Stimulated activated CD4-positive, alpha-beta T cell treated with anti-CD3 and anti-CD28 coated beads, Interleukin-12 subunit alpha, Interleukin-12 subunit beta, amount 100 ng/mL, for 48 hours (primary cell): ENCODE data around the gene MYCN.
"Not testable (repeated sequence)": the region's sequence is repeated elsewhere in the genome, so short reads cannot be mapped to it uniquely, and the experiment has no call there.

Source experiments
- DNase-seq, 3 donors: peaks; one replicate each; pipeline ENCODE4 v3.0.0-alpha.2; 2020; ENCODE audit warnings: low read depth in 2 of 3, low spot score in 1 of 3

MYCN gene

DNA sequence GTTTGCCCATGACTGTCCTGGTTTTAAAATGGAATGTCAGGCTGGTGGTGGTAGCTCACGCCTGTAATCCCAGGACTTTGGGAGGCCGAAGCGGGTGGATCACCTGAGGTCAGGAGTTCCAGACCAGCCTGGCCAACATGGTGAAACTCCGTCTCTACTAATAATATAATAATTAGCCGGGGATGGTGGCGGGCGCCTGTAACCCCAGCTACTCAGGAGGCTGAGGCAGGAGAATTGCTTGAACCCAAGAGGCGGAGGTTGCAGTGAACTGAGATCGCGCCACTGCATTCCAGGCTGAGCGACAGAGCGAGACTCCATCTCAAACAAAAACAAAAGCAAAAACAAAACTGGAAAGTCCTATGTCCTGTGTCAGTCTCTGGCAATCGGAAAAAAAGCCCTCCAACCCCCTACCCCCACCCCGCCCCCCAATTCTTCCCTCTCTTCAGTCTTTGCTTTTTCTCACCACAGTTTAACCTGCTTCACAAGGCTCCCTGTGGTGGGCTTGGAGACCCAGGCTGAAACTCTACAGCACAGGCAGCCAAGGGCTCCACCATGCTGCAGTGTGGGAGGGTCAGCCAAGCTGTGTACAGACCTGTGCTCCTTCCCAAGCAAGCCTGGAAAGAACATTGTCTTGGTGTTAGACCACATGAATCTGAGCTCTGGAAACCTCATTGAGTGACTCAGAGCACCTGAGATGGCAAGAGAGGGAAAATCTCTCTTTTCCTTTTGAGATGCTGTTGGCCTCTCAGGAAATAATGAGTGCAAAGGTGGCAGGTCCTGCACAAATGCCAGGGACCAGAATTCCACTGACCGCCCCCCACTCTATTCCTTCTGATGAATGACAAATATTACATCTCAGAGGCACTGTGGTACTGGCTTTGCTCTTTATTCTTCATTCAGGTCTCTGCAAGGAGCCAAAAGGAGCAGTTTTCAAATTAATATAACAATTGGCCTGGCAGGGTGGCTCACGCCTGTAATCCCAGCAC lies 16.7 kb downstream of the MYCN start:
- no peak for DNase-seq

DNA sequence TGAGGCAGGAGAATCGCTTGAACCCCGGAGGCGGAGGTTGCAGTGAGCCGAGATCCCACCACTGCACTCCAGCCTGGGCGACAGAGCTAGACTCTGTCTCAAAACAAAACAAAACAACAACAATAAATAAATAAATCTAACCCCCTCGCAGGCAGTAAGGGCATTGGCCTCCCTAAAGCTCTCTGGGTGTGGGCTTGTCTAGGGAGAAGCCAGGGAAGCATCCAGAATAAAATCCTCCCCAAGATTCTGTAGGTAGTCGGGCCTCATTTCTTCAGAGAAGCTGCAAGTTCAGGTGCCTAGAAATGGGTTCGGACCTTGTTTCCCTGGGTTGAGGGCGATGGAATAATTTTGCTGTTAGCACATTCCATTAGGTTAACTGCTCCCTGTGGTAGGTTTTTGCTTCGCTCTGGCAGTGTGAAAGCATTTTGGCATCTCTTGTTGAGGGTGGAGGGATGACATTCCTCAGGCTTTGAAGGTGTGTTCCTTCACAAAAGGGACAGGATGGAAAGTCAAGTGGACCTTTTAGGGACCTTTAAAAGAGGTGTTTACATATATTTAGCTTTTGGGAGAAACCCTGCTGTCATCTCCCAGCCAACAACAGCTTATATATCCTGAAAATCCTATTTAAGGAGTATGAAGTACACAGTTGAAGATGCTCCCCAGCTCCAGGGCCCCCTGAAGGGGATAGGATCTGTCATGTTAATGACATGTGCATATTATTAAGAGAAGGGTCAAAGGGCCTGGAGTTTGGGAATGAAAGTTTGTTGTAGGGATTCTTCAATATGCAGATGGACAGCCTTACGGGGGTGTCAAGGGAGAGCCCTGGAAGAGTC lies 17.7 kb downstream of the MYCN start:
- DNase-seq: no peak

DNA sequence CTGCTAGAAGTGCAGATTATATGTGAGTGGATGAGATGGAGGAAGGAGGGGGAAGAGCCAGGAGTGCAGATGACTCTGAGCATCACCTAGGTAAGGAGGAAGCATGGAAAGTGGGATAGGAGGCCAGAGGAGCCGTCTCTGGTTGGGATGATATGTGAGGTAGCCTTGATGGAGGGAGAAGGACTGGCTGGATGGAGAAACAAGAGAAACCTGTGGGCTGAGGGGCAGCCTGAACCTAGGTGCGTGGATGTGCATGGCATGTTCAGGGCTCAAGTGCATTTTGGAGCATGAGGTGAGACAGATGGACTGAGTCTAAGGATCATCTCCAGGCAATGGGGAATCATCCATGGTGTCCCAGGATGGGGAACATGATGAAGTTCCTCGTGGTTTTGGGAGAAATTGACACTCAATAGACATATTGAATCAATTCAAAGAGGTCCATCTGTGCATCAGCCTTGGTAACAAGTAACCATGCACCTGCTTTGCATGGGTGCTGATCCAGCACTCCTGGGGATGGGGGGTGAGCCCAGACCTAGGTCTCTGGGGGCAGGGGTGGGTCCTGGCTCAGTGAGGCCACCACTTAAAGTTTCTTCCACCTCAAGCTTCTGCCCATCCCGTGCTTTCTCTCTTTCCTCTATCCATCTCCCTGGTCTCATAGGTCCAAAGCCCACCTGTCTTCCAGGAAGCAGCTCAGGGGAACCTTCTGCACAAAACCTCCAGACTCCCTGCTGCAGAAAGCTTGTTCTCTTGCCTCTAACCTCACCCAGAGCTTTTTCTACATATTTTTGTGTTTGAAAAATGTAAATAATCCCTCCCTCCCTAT lies 19.2 kb downstream of the MYCN start:
- no peak for DNase-seq

DNA sequence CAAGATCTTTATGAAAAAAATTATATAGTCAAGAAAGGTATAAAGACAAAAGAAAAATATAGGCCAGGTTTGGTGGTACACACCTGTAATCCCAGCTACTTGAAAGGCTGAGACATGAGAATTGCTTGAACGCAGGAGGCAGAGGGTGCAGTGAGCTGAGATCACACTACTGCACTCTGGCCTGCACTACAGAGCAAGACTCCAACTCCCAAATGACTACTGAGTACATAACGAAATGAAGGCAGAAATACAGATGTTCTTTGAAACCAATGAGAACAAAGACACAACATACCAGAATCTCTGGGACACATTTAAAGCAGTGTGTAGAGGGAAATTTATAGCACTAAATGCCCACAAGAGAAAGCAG lies 19.8 kb downstream of the MYCN start:
- not testable (repeated sequence) for DNase-seq

DNA sequence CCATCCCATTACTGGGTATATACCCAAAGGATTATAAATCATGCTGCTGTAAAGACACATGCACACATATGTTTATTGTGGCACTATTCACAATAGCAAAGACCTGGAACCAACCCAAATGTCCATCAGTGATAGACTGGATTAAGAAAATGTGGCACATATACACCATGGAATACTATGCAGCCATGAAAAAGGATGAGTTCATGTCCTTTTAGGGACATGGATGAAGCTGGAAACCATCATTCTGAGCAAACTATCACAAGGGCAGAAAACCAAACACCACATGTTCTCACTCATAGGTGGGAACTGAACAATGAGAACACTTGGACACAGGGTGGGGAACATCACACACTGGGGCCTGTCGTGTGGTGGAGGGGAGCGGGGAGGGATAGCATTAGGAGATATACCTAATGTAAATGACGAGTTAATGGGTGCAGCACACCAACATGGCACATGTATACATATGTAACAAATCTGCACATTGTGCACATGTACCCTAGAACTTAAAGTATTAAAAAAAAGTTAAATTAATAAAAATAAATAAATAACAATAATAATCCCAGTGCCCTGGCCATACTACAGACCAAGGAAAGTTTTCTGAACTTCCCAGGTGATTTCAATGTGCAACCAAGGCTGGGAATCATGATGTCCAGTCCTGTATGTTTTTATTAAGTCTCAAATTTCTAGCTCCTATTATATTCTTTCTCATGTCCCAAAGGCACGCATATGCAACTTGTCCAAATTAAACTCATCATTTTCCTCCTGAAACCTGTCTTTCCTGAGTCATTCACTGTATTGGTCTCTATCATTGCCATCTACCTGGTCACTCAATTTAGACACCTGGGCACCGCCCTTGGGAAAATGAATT lies 23.0 kb downstream of the MYCN start:
- not testable (repeated sequence) for DNase-seq

DNA sequence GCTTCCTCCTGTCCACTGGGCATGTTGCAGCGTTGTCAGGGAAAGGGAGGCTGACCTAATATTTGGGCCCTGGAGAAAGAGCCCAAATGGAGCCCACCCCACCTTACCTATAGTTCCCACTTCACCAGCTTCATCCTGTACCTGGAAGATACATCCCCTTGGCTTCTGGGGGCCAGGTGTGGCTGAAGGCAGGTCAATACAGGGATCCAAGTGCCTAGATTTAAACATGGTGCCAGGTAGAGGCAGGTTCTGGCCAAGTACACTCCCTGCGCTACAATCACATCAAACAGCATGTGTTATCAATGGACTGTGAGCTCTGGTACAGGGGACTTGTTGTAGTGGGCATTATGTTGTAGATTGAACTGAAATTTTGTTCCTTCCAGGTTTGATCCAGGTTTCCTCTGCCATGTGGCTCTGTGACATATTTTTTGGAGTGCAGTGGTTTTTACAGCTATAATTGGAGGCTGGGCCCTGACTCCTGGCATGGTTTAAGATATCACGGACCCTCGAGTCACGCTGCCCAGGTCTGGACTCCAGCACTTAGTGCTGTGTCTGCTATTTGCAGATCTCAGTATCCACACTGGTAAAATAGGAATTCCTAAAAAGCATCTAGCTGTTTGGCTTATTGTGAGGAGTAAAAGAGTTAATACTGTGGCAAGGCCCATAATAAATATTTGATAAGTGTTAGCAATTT lies 23.8 kb downstream of the MYCN start:
- DNase-seq: no peak

DNA sequence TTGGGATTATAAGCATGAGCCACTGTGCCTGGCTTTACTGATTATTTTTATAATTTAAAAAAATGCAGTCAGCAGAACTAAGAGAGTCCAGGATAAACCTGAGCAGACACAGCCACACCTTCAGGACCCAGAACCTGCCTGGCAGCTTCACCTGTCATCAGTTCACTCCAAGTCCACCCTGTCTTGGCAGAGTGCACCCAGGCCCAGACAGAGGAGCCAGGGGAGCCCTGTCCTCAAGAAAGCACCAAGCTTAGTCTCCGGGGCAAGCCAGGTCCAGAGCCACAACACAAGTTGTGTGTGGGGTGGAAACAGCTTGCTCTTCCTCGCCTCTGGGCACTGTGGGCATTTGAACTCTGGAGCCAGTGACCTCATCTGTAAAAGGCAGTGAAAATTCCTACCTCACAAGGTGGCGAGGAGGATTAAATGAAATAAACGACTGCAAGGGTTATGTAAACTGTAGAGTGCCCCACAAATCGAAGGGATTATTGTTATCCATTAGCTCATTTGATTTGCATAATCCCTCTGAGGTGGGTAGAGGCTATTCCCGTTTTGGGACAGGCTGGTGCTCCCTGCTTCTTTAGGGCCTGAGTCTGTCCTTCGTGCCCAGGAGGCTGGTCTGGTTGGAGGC lies 24.7 kb downstream of the MYCN start:
- DNase-seq: no peak

DNA sequence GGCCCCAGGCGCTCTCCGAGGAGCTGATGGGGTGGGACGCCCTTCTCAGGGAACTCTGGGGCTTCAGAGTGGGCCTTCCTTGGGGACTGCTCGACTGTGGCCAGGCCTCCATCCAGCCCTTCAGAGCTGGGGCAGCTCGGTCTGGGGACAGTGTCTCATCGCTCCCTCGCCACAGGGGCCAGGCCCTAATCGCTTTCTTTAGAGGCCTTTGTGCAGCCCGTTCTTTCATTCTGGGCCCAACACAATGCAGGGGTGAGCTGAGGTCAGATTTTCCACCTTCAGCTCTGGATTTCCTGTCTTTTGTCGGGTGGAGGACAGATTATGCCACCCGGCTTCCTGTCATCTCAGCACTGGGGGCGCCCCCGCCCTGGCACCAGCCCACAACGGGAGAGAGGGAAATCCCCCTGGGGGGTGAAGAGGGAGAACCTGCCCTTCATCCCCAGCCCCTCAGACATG lies 25.2 kb downstream of the MYCN start:
- DNase-seq: peak; percentile 21 to 38 (median 36)

DNA sequence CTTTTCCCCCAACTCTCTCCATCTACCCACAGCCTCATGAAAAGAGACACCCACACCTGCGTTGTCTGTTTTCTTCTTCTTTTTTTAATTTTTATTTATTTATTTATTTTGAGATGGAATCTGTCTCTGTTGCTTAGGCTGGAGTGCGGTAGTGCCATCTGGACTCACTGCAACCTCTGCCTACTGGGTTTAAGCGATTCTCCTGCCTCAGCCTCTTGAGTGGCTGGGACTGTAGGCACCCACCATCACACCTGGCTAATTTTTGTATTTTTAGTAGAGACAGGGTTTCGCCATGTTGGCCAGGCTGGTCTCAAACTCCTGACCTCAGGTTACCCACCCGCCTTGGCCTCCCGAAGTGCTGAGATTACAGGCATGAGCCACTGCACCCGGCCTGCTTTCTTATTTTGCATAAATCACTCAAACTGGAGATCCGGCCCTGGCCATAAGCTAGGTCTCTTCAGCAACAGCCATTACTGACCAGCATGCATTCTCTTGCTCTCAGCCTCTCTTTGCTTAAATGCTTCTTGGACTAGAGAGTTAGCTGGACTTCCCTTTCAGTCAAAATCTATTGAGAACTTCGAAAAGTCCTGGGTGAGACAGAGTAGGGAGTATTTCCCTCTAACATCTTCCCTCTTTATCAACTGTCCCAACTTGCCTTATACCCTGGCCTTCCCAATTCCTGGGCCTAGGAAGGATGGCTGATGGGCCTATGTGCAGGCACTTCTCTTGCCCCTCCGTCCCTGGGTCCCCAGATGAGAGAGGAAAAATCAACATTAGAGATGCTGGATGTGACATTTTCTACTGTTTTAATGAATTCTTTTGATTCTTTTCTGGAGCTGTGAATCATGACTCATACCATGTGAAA lies 27.3 kb downstream of the MYCN start:
- no peak for DNase-seq

DNA sequence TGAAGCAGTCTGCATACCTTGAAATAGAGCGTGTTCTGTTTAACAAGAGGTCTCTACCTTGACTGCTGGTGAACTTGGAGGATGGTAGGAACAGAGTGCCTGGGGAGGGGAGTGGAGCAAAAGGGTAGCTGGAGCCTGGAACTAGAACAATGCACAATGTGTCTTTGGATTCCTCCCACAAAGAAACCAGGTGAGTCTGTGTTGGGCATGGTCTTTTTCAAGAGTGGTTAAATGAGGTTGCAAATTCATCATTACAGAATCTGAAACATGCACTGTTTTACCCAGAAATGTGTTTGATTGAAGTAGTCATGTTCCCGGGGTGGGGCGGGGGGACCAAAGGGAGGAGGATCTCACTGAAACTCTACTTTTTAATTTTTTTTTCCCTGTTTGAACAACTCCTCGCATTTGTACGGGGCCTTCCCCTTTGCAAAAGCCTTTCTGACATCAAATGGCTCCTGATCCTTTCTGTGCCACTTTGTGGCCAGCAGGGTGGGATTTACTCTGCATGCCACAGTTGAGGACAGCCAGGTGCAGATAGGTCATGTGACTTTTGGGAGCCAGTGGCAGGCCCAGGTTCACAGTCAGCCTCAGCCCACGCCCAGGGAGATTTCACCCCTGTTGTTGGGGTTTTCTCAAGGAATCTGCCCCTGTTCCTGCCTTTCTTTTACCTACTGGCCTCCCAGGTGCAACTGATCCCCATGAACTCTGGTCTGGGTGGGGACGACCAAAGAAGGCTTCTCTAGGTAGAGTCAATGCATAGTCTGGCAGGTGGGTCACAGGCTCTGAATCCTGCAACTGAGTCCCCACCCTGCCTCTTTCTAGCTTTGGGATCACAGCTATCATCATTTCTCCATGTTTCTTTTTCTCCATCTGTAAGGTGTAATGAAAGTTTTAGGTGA lies 28.2 kb downstream of the MYCN start:
- peak; percentile 35 to 48 (median 41) for DNase-seq

DNA sequence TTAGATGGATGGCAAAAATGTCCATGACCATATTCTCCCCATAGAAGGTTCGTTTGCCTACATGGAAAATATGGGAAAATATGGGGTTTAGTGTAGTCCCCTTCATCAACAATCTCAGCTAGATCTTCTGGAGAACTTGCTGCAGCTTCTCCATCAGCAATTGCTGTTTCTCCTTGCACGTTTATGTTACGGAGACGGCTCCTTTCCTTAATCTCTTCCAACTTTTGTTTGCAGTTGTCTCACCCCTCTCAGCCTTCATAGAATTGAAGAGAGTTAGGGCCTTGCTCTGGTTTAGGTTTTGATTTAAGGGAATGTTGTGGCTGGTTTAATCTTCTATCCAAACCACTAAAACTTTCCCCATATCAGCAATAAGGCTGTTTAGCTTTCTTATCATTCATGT lies 28.9 kb downstream of the MYCN start:
- no peak for DNase-seq

DNA sequence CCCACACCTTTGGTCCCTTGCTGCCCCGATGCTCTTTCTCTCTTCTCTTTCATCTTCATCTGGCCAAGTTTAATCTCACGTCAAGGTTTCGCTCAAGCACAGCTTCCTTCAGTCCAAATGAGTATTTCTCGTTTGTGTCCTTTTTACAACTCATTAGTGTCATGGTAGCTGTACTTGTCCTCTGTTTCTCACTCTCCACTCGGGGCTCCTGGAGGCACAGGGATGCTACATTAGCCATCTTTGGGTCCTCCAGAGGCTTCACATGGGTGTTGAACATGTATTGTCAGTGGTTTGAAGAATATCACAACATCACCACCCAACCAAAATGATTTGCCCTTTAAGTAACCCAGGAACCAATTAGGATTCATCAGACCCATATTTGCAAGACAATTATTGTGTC lies 30.4 kb downstream of the MYCN start:
- no peak for DNase-seq

DNA sequence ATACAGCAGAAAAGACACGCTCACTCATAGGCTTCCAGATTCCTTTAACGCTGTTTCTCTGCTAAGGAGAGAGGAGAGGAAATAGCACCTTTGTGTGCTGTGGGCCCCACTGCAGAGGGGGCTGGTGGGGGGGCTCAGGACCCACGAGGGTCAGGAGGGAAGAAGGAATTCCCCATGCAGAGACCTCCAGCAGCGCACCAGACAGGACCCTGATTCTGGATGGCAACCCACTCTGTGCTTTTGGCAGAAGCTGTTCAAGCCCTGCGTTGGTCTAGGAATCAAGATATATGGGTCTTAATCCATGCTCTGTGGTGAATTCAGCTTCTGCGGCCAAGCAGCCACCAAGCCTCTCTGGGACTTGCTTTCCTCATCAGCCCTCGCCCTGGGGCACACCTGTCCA lies 31.0 kb downstream of the MYCN start:
- DNase-seq: no peak

DNA sequence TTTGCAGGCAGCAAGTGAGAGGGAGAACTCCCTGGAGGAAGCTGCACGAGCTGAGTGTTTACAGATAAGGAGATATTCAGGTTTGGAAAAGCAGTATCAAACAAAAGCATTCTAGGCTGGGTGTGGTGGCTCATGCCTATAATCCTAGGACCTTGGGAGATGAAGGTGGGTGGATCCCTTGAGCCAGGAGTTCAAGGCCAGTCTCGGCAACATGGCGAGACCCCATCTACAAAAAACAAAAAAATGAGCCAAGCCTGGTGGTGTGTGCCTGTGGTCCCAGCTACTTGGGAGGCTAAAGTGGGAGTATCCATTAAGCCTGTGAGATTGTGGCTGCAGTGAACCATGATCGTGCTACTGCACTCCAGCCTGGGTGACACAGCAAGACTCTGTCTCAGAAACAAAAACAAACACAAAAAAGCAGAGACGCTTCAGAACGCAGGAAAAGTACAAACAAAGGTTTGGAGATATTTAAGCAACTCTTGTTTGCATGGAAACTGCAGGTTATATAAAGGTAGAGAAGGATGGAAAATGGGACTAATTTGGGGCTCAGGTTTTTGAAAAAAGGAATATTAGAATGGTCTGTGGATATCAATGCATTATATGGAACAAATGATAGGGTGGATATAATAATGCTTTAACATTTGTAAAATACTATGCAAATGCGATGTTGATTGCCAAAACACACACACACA lies 31.6 kb downstream of the MYCN start:
- DNase-seq: no peak

DNA sequence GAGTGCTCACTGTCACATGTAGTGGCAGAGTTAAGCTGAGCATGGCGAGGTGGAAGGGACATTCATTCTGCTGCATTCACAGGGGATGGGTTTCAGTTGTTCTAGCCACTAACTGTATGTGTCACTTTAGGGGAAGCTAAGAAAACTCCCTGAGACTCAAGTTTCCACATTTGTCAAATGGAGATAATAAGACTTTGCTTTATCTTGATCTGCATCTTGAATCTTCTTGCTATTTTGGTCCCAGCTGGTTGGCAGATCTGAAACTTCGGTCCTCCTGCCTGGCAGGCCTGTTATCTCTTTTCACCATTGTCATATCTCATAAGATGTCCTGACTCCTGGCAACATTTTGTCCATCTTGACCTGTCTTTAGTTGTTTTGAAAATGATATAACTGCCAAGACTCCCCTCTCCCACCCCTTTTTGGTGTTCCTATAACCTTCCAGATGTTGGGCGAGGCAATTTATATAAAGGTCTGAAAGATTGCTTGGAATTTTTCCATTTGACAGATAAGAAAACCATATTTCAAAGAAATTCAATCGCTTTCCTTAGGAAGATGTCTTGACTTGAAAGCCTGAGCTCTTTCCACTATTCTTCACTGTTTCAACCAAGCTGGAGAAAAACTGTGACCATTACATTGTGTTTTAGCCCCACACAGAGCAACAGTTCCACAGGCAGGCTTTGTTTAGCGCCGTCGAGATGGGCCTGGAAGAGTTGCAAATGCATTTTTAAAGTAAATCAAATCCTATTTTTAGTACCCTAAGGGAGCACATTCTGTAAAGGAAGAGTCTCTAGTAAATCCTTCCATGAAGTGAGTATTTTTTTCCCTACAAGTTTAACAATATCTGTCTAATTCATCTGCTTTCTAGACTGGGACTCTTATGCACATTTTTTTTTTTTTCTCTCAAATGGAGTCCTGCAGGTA lies 33.4 kb downstream of the MYCN start:
- DNase-seq: no peak
